ENCODE measurements around the gene SNX8. TPM values are rescaled to one million over a fixed set of nuclear protein-coding genes. Genes with fewer than 3 reads are reported as not detected.

SNX8 gene
- total and polyA plus RNA-seq, 4 donors, result 8.7 to 20.8 (median 14.8) TPM

DNA sequence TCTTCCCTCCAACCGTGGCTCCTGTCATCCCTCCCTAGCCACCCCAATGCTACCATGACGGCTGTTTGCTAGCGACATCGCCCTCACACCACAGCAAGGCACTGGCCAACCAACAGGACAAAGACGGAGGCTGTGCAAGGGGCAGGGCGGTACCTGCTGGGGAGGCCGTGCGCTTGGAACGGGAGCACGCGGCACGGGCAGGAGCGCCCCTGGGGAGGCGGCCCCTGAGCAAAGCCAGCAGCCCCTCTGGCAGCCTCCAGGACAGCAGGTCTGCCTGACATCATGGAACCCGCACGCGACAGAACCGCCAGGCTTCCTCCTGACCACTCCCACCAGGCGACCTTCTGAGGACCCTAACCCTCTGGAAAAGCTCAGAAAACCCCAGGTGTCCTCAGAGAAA, 94.2 kb downstream of the SNX8 start:
- Histone ChIP-seq H3K9ac (ENCODE audit: low read depth in 1 of 2, low read length in 2 of 2) (no peak overlapping the region), H3K4me1 (ENCODE audit: control insufficient read depth in 4 of 4, insufficient read depth in 4 of 4, low read length in 3 of 4) (no peaks in the 10 kb centered on the region), H3K9me3 (ENCODE audit: control insufficient read depth in 4 of 4, low read length in 3 of 4) (no peaks in the 10 kb centered on the region), H3K4me3 (ENCODE audit: low read depth in 1 of 3, low read length in 3 of 3) (no peak overlapping the region), H3K27me3 (ENCODE audit: control insufficient read depth in 4 of 4, insufficient read depth in 4 of 4, low read length in 3 of 4) (no peaks in the 10 kb centered on the region), H3K27ac (ENCODE audit: low read depth in 1 of 2, low read length in 2 of 2) (no peak overlapping the region), H3K36me3 (ENCODE audit: control insufficient read depth in 4 of 4, insufficient read depth in 3 of 4, low read depth in 1 of 4, low read length in 3 of 4) (peaks cover 3 to 47% (median 20%) of the 10 kb centered on the region in 4 donors)
- TF ChIP-seq RXRA (IDR thresholded peaks at IDR 0.05) (no peak), SP1 (IDR thresholded peaks at IDR 0.05) (no peak), TAF1 (conservative IDR thresholded peaks at IDR 0.05) (no peak), EGR1 (IDR thresholded peaks at IDR 0.05; ENCODE audit: low read depth in 2 of 2) (no peak), FOXA2 (IDR thresholded peaks at IDR 0.05) (no peak), JUND (IDR thresholded peaks at IDR 0.05) (no peak)
- WGBS, result 97% methylated on average over 19 of the region's 19 CpGs
- DNase-seq (ENCODE audit: low spot score), result no peak

DNA sequence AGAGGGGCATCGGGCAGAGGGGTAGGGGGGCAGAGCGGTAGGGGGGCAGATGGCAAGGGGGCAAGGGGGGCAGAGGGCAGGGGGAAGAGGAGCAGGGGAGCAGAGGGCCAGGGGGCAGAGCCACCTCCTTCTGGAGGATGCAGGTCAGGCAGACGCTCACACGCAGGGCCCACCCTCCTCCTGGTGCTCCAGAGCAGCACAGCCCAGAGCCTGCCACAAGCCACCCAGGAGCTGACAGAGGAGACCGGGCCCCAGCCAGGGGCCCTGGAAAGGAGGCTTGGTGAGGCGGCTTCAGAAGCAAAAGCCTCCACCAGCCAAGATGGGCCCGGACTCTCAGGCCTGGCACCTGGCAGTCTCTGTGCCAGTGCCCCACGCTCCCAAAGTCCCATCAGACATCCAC, 94.6 kb downstream of the SNX8 start:
- no peak overlapping the region for H3K27ac ChIP-seq (ENCODE audit: low read depth in 1 of 2, low read length in 2 of 2)
- TF ChIP-seq, protein P1, sequence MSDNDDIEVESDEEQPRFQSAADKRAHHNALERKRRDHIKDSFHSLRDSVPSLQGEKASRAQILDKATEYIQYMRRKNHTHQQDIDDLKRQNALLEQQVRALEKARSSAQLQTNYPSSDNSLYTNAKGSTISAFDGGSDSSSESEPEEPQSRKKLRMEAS (IDR thresholded peaks at IDR 0.05), result no peak
- TF ChIP-seq FOXA2 (IDR thresholded peaks at IDR 0.05), result no peak
- no peak for TF ChIP-seq HNF4A (conservative IDR thresholded peaks at IDR 0.05)
- TF ChIP-seq, protein P2, sequence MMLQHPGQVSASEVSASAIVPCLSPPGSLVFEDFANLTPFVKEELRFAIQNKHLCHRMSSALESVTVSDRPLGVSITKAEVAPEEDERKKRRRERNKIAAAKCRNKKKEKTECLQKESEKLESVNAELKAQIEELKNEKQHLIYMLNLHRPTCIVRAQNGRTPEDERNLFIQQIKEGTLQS (IDR thresholded peaks at IDR 0.05), result no peak
- no peak for TF ChIP-seq FOXA1 (IDR thresholded peaks at IDR 0.05)
- TF ChIP-seq HNF4G (IDR thresholded peaks at IDR 0.05), result no peak
- no peak for TF ChIP-seq YY1 (IDR thresholded peaks at IDR 0.05)
- TF ChIP-seq, protein P3, sequence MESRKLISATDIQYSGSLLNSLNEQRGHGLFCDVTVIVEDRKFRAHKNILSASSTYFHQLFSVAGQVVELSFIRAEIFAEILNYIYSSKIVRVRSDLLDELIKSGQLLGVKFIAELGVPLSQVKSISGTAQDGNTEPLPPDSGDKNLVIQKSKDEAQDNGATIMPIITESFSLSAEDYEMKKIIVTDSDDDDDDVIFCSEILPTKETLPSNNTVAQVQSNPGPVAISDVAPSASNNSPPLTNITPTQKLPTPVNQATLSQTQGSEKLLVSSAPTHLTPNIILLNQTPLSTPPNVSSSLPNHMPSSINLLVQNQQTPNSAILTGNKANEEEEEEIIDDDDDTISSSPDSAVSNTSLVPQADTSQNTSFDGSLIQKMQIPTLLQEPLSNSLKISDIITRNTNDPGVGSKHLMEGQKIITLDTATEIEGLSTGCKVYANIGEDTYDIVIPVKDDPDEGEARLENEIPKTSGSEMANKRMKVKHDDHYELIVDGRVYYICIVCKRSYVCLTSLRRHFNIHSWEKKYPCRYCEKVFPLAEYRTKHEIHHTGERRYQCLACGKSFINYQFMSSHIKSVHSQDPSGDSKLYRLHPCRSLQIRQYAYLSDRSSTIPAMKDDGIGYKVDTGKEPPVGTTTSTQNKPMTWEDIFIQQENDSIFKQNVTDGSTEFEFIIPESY (IDR thresholded peaks at IDR 0.05), result no peak
- TF ChIP-seq RAD21 (IDR thresholded peaks at IDR 0.05), result no peak
- TF ChIP-seq NR2F2 (IDR thresholded peaks at IDR 0.05), result no peak
- no peak for TF ChIP-seq JUND (IDR thresholded peaks at IDR 0.05)
- no peak for TF ChIP-seq GABPA (IDR thresholded peaks at IDR 0.05 in 1 of 2, conservative IDR thresholded peaks at IDR 0.05 in 1 of 2)
- no peak for TF ChIP-seq RXRA (IDR thresholded peaks at IDR 0.05)
- TF ChIP-seq TAF1 (conservative IDR thresholded peaks at IDR 0.05), result no peak
- TF ChIP-seq, protein P4, sequence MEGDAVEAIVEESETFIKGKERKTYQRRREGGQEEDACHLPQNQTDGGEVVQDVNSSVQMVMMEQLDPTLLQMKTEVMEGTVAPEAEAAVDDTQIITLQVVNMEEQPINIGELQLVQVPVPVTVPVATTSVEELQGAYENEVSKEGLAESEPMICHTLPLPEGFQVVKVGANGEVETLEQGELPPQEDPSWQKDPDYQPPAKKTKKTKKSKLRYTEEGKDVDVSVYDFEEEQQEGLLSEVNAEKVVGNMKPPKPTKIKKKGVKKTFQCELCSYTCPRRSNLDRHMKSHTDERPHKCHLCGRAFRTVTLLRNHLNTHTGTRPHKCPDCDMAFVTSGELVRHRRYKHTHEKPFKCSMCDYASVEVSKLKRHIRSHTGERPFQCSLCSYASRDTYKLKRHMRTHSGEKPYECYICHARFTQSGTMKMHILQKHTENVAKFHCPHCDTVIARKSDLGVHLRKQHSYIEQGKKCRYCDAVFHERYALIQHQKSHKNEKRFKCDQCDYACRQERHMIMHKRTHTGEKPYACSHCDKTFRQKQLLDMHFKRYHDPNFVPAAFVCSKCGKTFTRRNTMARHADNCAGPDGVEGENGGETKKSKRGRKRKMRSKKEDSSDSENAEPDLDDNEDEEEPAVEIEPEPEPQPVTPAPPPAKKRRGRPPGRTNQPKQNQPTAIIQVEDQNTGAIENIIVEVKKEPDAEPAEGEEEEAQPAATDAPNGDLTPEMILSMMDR (IDR thresholded peaks at IDR 0.05; ENCODE audit: low read depth, low read length, missing input control), result no peak
- TF ChIP-seq SP1 (IDR thresholded peaks at IDR 0.05), result no peak
- no peak for TF ChIP-seq EGR1 (IDR thresholded peaks at IDR 0.05; ENCODE audit: low read depth in 2 of 2)
- TF ChIP-seq, protein P5, sequence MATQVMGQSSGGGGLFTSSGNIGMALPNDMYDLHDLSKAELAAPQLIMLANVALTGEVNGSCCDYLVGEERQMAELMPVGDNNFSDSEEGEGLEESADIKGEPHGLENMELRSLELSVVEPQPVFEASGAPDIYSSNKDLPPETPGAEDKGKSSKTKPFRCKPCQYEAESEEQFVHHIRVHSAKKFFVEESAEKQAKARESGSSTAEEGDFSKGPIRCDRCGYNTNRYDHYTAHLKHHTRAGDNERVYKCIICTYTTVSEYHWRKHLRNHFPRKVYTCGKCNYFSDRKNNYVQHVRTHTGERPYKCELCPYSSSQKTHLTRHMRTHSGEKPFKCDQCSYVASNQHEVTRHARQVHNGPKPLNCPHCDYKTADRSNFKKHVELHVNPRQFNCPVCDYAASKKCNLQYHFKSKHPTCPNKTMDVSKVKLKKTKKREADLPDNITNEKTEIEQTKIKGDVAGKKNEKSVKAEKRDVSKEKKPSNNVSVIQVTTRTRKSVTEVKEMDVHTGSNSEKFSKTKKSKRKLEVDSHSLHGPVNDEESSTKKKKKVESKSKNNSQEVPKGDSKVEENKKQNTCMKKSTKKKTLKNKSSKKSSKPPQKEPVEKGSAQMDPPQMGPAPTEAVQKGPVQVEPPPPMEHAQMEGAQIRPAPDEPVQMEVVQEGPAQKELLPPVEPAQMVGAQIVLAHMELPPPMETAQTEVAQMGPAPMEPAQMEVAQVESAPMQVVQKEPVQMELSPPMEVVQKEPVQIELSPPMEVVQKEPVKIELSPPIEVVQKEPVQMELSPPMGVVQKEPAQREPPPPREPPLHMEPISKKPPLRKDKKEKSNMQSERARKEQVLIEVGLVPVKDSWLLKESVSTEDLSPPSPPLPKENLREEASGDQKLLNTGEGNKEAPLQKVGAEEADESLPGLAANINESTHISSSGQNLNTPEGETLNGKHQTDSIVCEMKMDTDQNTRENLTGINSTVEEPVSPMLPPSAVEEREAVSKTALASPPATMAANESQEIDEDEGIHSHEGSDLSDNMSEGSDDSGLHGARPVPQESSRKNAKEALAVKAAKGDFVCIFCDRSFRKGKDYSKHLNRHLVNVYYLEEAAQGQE (IDR thresholded peaks at IDR 0.05), result no peak
- H3K9me3 ChIP-seq (ENCODE audit: control insufficient read depth in 4 of 4, low read length in 3 of 4), result no peaks in the 10 kb centered on the region
- WGBS, result 96% methylated on average over 8 of the region's 8 CpGs
- no peaks in the 10 kb centered on the region for H3K4me1 ChIP-seq (ENCODE audit: control insufficient read depth in 4 of 4, insufficient read depth in 4 of 4, low read length in 3 of 4)
- H3K27me3 ChIP-seq (ENCODE audit: control insufficient read depth in 4 of 4, insufficient read depth in 4 of 4, low read length in 3 of 4), result no peaks in the 10 kb centered on the region
- no peak overlapping the region for H3K9ac ChIP-seq (ENCODE audit: low read depth in 1 of 2, low read length in 2 of 2)
- no peak overlapping the region for H3K4me3 ChIP-seq (ENCODE audit: low read depth in 1 of 3, low read length in 3 of 3)
- H3K36me3 ChIP-seq (ENCODE audit: control insufficient read depth in 4 of 4, insufficient read depth in 3 of 4, low read depth in 1 of 4, low read length in 3 of 4), result peaks cover 3 to 48% (median 20%) of the 10 kb centered on the region in 4 donors
- no peak for DNase-seq (ENCODE audit: low spot score)

Data from liver (tissue), 9 donors.